CD14-positive monocyte (primary cell): ENCODE measurements around the gene C1QL2. TPM values are rescaled to one million over a fixed set of nuclear protein-coding genes. Genes with fewer than 3 reads are reported as not detected.

Source experiments
- DNase-seq, 3 donors: peaks; one replicate each; pipeline ENCODE4 v3.0.0-alpha.2; 2011 to 2022
- H2AFZ ChIP-seq: 2 replicates; pipeline ENCODE4 v1.6.0; 2012; ENCODE audit warnings: mild to moderate bottlenecking, low read depth, low read length, inconsistent platforms; ENCODE audit not compliant: insufficient read depth, poor library complexity, severe bottlenecking
- H3K27ac ChIP-seq, 2 donors: 1 replicate in 1 of 2; 2 replicates in 1 of 2; pipeline ENCODE4 v1.5.1; 2012 to 2013; ENCODE audit warnings: low read length in 2 of 2, control low read depth in 1 of 2, inconsistent platforms in 1 of 2, low read depth in 1 of 2, mild to moderate bottlenecking in 1 of 2
- H3K27me3 ChIP-seq, 2 donors: one replicate each; pipeline versions ENCODE4 v1.6.0 to v1.6.1; 2011 to 2013; ENCODE audit warnings: low read length in 2 of 2; ENCODE audit not compliant: control insufficient read depth in 2 of 2, insufficient read depth in 2 of 2
- H3K36me3 ChIP-seq, 2 donors: replicated peaks in 1 of 2; 1 replicate in 1 of 2; 2 replicates in 1 of 2; pipeline versions ENCODE4 v1.5.1 to v1.6.1; 2012 to 2013; ENCODE audit warnings: low read length in 2 of 2, control low read depth in 1 of 2, inconsistent platforms in 1 of 2, mild to moderate bottlenecking in 1 of 2; ENCODE audit not compliant: insufficient read depth in 2 of 2, control insufficient read depth in 1 of 2
- H3K4me1 ChIP-seq, 2 donors: 1 replicate in 1 of 2; 2 replicates in 1 of 2; pipeline versions ENCODE4 v1.5.1 to v1.6.1; 2012 to 2013; ENCODE audit warnings: low read length in 2 of 2, control low read depth in 1 of 2, inconsistent platforms in 1 of 2, mild to moderate bottlenecking in 1 of 2, moderate library complexity in 1 of 2; ENCODE audit not compliant: insufficient read depth in 2 of 2, control insufficient read depth in 1 of 2
- H3K4me2 ChIP-seq: replicated peaks from 2 replicates; pipeline ENCODE3; 2012; ENCODE audit warnings: low read length, moderate library complexity, mild to moderate bottlenecking; ENCODE audit not compliant: poor library complexity, severe bottlenecking; ENCODE audit errors: extremely low read depth
- H3K4me3 ChIP-seq, 3 experiments: fragments of 200-600 bp in 1 of 3; sonication (generic) in 1 of 3; replicated peaks in 1 of 3; 1 replicate in 2 of 3; 2 replicates in 1 of 3; pipeline ENCODE4 v1.5.1; 2011 to 2013; ENCODE audit warnings: low read length in 3 of 3, mild to moderate bottlenecking in 3 of 3, control low read depth in 2 of 3, low read depth in 2 of 3, inconsistent platforms in 1 of 3, moderate library complexity in 1 of 3
- H3K79me2 ChIP-seq: 2 replicates; pipeline ENCODE4 v1.6.0; 2012; ENCODE audit warnings: mild to moderate bottlenecking, control low read depth, inconsistent platforms, low read length, moderate library complexity; ENCODE audit not compliant: insufficient read depth
- H3K9ac ChIP-seq: 2 replicates; pipeline ENCODE4 v1.6.0; 2017; ENCODE audit warnings: low read length, mild to moderate bottlenecking; ENCODE audit not compliant: insufficient read depth, poor library complexity, severe bottlenecking
- H3K9me3 ChIP-seq, 2 donors: replicated peaks in 1 of 2; 1 replicate in 1 of 2; 2 replicates in 1 of 2; pipeline versions ENCODE4 v1.5.1 to v1.6.1; 2012 to 2013; ENCODE audit warnings: low read length in 2 of 2, control low read depth in 1 of 2; ENCODE audit not compliant: control insufficient read depth in 1 of 2, insufficient read depth in 1 of 2
- H4K20me1 ChIP-seq: 2 replicates; pipeline ENCODE4 v1.6.0; 2012; ENCODE audit warnings: mild to moderate bottlenecking, low read length, control low read depth, moderate library complexity; ENCODE audit not compliant: insufficient read depth
- H3K27ac Mint-ChIP-seq, 7 donors: one replicate each; pipeline ENCODE4 v1.8.0; 2020; ENCODE audit warnings: mild to moderate bottlenecking in 7 of 7, mixed read lengths in 7 of 7, moderate library complexity in 6 of 7, inconsistent platforms in 2 of 7
- H3K27me3 Mint-ChIP-seq, 3 donors: one replicate each; pipeline ENCODE4 v1.8.0; 2021 to 2022; ENCODE audit warnings: low read depth in 3 of 3, mild to moderate bottlenecking in 3 of 3, mixed read lengths in 3 of 3, moderate library complexity in 3 of 3, inconsistent platforms in 1 of 3
- H3K36me3 Mint-ChIP-seq, 2 donors: one replicate each; pipeline ENCODE4 v1.8.0; 2020; ENCODE audit warnings: mixed read lengths in 2 of 2, inconsistent platforms in 1 of 2, mild to moderate bottlenecking in 1 of 2
- H3K4me1 Mint-ChIP-seq: one replicate; pipeline ENCODE4 v1.8.0; 2020; ENCODE audit warnings: mild to moderate bottlenecking, mixed read lengths
- H3K4me3 Mint-ChIP-seq, 2 donors: one replicate each; pipeline ENCODE4 v1.8.0; 2020; ENCODE audit warnings: mild to moderate bottlenecking in 2 of 2, mixed read lengths in 2 of 2, moderate library complexity in 1 of 2
- H3K9me3 Mint-ChIP-seq, 7 donors: one replicate each; pipeline ENCODE4 v1.8.0; 2020 to 2022; ENCODE audit warnings: mixed read lengths in 7 of 7, mild to moderate bottlenecking in 6 of 7, moderate library complexity in 6 of 7, inconsistent platforms in 2 of 7
- WGBS: methylation state at CpG from one replicate; pipeline ENCODE4 v1.1.5; 2013; ENCODE audit warnings: missing lambda C conversion rate; ENCODE audit not compliant: insufficient coverage; 5-methylcytosine and 5-hydroxymethylcytosine counted together
- intact Hi-C, 2 donors: fragments of 100-400 bp; cut with micrococcal nuclease; formaldehyde crosslinking; loops; one replicate each; pipeline versions ENCODE4 v1.15.0 to v1.15.1; 2023
- polyA plus RNA-seq, 3 donors: library from polyadenylated mRNA; depleted of rRNA in 1 of 3; unstranded in 2 of 3; stranded (reverse) in 1 of 3; fragments of 300-500 nt in 2 of 3; fragments of >200 nt in 1 of 3; fragmentation: Illumina TruSeq in 2 of 3; gene quantifications; 1 replicate in 2 of 3; 2 replicates in 1 of 3; pipeline ENCODE4 v1.2.3, GENCODE V29; 2012 to 2021
- TF ChIP-seq, protein P1 (sequence below): fragments of 200-600 bp; IDR thresholded peaks from one replicate; pipeline ENCODE4 v1.8.0; 2022; ENCODE audit warnings: antibody characterized with exemption, mild to moderate bottlenecking

The C1QL2 gene
- polyA plus RNA-seq, 3 donors, result not detected

DNA sequence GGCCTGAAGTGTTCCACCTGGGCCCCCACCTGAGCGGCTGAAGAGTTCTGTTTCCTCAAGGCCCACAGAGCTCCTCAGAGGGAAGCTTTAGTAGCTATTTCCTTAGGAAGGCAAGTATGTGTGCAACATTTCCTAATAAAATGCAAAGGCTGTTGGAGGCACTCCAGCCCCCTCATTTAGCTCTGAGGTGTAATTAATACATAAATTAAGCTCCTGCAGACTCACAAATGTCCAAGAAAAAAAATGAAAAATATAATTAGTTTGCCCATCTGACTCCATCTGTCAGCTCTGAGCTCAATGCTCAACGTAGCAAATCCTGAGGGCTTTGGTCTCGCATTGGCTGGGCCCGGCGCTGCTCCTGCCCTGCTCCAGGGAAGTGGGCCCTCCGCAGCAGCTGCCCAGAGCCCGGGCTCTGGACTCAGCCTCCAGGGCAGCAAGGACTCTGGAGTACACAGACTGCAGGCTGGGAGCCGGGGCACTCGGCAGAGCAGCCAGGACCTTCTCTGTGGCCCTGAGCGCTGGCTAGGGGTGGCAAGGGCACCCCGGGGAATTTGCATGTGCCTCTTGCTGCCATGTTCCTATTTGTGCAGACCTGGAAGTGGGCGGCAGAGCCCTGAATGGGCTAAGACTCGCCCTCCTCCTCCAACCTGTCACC, 23.4 kb upstream of the C1QL2 start:
- Histone ChIP-seq H3K79me2 (no peaks in the 10 kb centered on the region), H3K36me3 (no peaks in the 10 kb centered on the region), H3K9ac (no peak overlapping the region), H3K4me1 (no peaks in the 10 kb centered on the region), H3K27ac (no peak overlapping the region), H2AFZ (no peak overlapping the region), H3K4me2 (no peak overlapping the region), H4K20me1 (no peaks in the 10 kb centered on the region), H3K4me3 (no peak overlapping the region), H3K9me3 (no peaks in the 10 kb centered on the region), H3K27me3 (no peaks in the 10 kb centered on the region)
- Mint-ChIP-seq H3K4me1 (no peaks in the 10 kb centered on the region), H3K36me3 (no peaks in the 10 kb centered on the region), H3K4me3 (no peak overlapping the region), H3K27me3 (peaks cover 2 to 8% (median 2%) of the 10 kb centered on the region in 3 donors), H3K9me3 (no peaks in the 10 kb centered on the region), H3K27ac (peak overlapping the region in 1 of 7 donors; percentile 27)
- intact Hi-C loops, result no loop called here
- 93% methylated on average over 10 of the region's 13 CpGs for WGBS
- TF ChIP-seq, protein P1, sequence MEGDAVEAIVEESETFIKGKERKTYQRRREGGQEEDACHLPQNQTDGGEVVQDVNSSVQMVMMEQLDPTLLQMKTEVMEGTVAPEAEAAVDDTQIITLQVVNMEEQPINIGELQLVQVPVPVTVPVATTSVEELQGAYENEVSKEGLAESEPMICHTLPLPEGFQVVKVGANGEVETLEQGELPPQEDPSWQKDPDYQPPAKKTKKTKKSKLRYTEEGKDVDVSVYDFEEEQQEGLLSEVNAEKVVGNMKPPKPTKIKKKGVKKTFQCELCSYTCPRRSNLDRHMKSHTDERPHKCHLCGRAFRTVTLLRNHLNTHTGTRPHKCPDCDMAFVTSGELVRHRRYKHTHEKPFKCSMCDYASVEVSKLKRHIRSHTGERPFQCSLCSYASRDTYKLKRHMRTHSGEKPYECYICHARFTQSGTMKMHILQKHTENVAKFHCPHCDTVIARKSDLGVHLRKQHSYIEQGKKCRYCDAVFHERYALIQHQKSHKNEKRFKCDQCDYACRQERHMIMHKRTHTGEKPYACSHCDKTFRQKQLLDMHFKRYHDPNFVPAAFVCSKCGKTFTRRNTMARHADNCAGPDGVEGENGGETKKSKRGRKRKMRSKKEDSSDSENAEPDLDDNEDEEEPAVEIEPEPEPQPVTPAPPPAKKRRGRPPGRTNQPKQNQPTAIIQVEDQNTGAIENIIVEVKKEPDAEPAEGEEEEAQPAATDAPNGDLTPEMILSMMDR, result no peak
- DNase-seq, result no peak

DNA sequence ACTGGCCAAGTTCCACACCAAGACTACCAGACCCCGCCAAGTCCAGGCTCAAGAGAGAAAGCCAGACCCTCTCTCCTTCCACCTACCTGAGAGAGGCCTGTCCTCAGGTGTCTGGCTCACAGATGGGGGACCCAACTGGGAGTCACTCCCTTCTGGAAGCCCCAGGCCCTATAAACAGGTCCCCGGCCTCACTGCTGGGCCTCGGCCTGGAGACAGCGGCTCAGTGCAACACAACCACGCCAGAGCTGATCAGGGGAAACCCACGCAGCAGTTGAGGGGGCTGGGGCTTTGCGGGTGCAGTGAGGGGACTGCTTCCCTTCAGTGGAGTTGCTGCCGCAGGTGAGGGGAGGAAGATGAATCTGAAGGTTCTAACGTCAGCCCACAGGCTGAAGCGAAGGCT, 22.8 kb upstream of the C1QL2 start:
- DNase-seq, result no peak
- Histone ChIP-seq H3K9me3 (no peaks in the 10 kb centered on the region), H3K9ac (no peak overlapping the region), H2AFZ (no peak overlapping the region), H3K36me3 (no peaks in the 10 kb centered on the region), H4K20me1 (no peaks in the 10 kb centered on the region), H3K27ac (no peak overlapping the region), H3K4me3 (no peak overlapping the region), H3K4me1 (no peaks in the 10 kb centered on the region), H3K4me2 (no peak overlapping the region), H3K27me3 (no peaks in the 10 kb centered on the region), H3K79me2 (no peaks in the 10 kb centered on the region)
- no peak overlapping the region for H3K27ac Mint-ChIP-seq
- no peak overlapping the region for H3K4me3 Mint-ChIP-seq
- intact Hi-C loops, result no loop called here
- no peaks in the 10 kb centered on the region for H3K9me3 Mint-ChIP-seq
- no peaks in the 10 kb centered on the region for H3K36me3 Mint-ChIP-seq
- 88% methylated on average over 10 of the region's 10 CpGs for WGBS
- peaks cover 0 to 8% (median 1%) of the 10 kb centered on the region in 3 donors for H3K27me3 Mint-ChIP-seq
- TF ChIP-seq, protein P1, result no peak
- H3K4me1 Mint-ChIP-seq, result no peaks in the 10 kb centered on the region
